Ascending aorta (tissue), 2 donors: ENCODE data around the gene ZC3H18. TPM values are rescaled to one million over a fixed set of nuclear protein-coding genes. Genes with fewer than 3 reads are reported as not detected.

Source experiments
- DNase-seq, 2 donors: peaks; one replicate each; pipeline ENCODE4 v3.0.0-alpha.2; 2019; ENCODE audit warnings: low spot score in 2 of 2
- H3K27ac ChIP-seq, 2 donors: fragments of 200-600 bp; sonication (generic); one replicate each; pipeline ENCODE4 v1.5.1; 2016 to 2017; ENCODE audit warnings: mild to moderate bottlenecking in 1 of 2
- H3K27me3 ChIP-seq: fragments of 200-600 bp; sonication (generic); one replicate; pipeline ENCODE4 v1.5.1; 2017
- H3K36me3 ChIP-seq, 2 donors: fragments of 200-600 bp; sonication (generic); one replicate each; pipeline ENCODE4 v1.5.1; 2016
- H3K4me1 ChIP-seq, 2 donors: fragments of 200-600 bp; sonication (generic); one replicate each; pipeline ENCODE4 v1.5.1; 2016 to 2017; ENCODE audit warnings: mild to moderate bottlenecking in 1 of 2
- H3K4me3 ChIP-seq, 2 donors: fragments of 200-600 bp; sonication (generic); one replicate each; pipeline ENCODE4 v1.5.1; 2016 to 2017; ENCODE audit warnings: mild to moderate bottlenecking in 1 of 2
- H3K9me3 ChIP-seq, 2 donors: fragments of 200-600 bp; sonication (generic); one replicate each; pipeline ENCODE4 v1.5.1; 2016
- CTCF ChIP-seq, 3 experiments: fragments of 200-600 bp in 2 of 3; fragments of 450-650 bp in 1 of 3; sonication (generic) in 2 of 3; IDR thresholded peaks; one replicate each; pipeline ENCODE4 v1.5.1; 2016 to 2019; ENCODE audit warnings: antibody characterized with exemption in 3 of 3, mild to moderate bottlenecking in 1 of 3, moderate library complexity in 1 of 3
- intact Hi-C: fragments of 100-400 bp; cut with DNase I; formaldehyde crosslinking; loops from one replicate; pipeline ENCODE4 v1.15.1; 2023
- total RNA-seq: library from RNA; depleted of rRNA; stranded (reverse); fragments of >200 nt; gene quantifications from one replicate; pipeline ENCODE4 v1.1.0, GENCODE V29; 2016

Gene ZC3H18
- total RNA-seq, 1 donor from 2014 or later: 36.3 TPM

DNA sequence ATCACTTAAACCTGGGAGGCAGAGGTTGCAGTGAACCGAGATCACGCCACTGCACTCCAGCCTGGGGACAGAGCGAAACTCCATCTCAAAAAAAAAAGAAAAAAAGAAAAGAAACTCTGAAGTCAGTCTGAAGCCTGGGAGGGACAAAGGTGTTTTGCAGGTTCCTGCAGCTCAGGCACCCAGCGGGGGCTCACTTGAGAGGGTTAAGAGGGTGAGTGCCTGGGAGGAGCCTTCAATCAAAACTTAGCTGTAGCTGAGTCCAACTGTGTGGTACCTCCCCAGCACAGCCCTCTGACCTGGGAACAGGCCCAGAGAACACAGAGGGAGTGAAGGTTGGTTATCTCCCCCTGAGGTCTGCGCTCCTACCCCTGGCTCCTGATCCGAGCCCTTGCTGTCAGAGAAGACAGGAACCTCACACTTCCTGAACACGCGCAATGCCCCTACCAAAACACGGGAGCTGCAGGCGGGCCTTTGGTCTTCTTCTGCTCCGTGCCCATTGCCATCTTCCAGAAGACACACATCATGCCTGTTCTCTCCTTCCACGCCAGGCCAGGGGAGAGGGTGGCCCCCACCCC is 20.4 kb upstream of the ZC3H18 start:
- no peak for TF ChIP-seq CTCF (IDR thresholded peaks at IDR 0.05)
- no peak for DNase-seq
- no peaks in the 10 kb centered on the region for H3K9me3 ChIP-seq
- no peaks in the 10 kb centered on the region for H3K36me3 ChIP-seq
- H3K27me3 ChIP-seq: peaks cover 4% of the 10 kb centered on the region
- H3K4me1 ChIP-seq: no peaks in the 10 kb centered on the region
- no peak overlapping the region for H3K4me3 ChIP-seq
- no peak overlapping the region for H3K27ac ChIP-seq
- intact Hi-C loops: no loop called here

DNA sequence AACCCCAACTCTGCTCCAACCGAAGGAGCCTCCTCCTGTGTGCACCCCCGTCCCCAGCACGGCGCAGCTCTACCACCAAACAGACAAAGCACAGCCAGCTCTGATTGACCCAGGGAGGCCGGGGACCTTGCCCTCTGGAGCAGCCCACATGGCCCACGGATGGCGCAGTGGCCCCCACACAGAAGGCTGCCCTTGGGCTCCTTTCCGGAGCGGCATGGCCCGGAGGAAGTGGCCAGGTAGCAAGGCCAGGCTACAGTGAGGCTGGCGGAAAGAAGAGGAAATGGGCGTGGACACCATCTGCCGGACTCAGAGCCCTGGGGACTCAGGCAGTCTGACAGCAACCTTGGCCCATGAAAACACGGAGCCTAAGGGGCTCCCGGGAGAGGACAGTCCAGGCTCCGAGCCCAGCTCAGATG is 19.9 kb upstream of the ZC3H18 start:
- H3K36me3 ChIP-seq: no peaks in the 10 kb centered on the region
- peaks cover 4% of the 10 kb centered on the region for H3K27me3 ChIP-seq
- H3K27ac ChIP-seq: no peak overlapping the region
- intact Hi-C loops: no loop called here
- H3K4me1 ChIP-seq: no peaks in the 10 kb centered on the region
- TF ChIP-seq CTCF (IDR thresholded peaks at IDR 0.05): no peak
- no peak for DNase-seq
- H3K4me3 ChIP-seq: no peak overlapping the region
- no peaks in the 10 kb centered on the region for H3K9me3 ChIP-seq

DNA sequence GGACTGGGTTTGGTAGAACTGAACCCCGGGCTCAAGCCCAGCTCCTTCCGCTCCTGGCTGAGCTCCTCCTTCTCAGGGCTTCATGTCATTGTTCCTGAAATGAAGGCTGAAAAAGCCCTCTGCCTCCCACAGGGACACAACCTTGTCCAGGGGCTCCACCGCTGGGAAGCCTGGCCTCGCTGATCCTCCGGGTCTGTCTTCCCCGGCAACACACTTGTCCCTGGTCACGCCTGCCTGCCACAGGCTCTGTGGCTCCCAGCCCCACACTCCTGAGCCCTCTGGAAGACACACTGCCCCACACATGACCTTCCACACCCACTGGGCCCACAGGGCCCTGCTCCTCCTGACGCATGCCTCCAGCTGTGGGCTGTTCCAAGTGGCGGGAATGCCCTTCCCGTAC is 18.0 kb upstream of the ZC3H18 start:
- no peak for DNase-seq
- no peak for TF ChIP-seq CTCF (IDR thresholded peaks at IDR 0.05)
- no peaks in the 10 kb centered on the region for H3K4me1 ChIP-seq
- H3K27me3 ChIP-seq: peaks cover 4% of the 10 kb centered on the region
- H3K27ac ChIP-seq: no peak overlapping the region
- no peaks in the 10 kb centered on the region for H3K36me3 ChIP-seq
- no peaks in the 10 kb centered on the region for H3K9me3 ChIP-seq
- intact Hi-C loops: no loop called here
- H3K4me3 ChIP-seq: no peak overlapping the region

DNA sequence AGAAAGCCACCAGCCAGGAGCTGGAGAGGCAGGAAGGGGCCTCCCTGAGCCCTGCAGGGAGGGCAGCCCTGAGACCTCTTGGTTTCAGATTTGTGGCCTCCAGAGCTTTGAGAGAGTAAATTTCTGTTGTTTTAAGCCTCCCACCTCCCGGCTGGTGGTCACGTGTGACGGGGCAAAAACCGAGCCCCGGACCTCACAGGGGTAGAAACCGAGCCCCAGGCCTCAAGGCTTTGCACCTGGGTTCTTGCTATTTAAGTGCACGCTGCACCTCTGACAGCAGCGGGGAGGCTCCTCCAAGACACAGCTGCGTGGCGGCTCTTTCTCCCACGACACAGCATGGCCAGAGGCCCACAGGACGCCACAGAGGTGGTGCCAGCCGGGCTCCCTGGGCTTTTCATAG is 17.4 kb upstream of the ZC3H18 start:
- H3K27me3 ChIP-seq: peaks cover 4% of the 10 kb centered on the region

GRCh38 chr16:88553739-88554138 is 16.5 kb upstream of the ZC3H18 start:
- Histone ChIP-seq H3K36me3 (no peaks in the 10 kb centered on the region), H3K4me1 (no peaks in the 10 kb centered on the region), H3K27me3 (peaks cover 4% of the 10 kb centered on the region), H3K27ac (no peak overlapping the region), H3K4me3 (no peak overlapping the region), H3K9me3 (no peaks in the 10 kb centered on the region)
- TF ChIP-seq CTCF (IDR thresholded peaks at IDR 0.05): no peak
- intact Hi-C loops: no loop called here
- no peak for DNase-seq

More for the DNA sequence above, 17.4 kb upstream of the ZC3H18 start:
- TF ChIP-seq CTCF (IDR thresholded peaks at IDR 0.05): no peak
- H3K27ac ChIP-seq: no peak overlapping the region
- no peaks in the 10 kb centered on the region for H3K36me3 ChIP-seq
- no peaks in the 10 kb centered on the region for H3K9me3 ChIP-seq
- no peaks in the 10 kb centered on the region for H3K4me1 ChIP-seq
- intact Hi-C loops: no loop called here
- H3K4me3 ChIP-seq: no peak overlapping the region
- no peak for DNase-seq
